ENCODE data around the gene RNF112.
A peak's percentile ranks its signal among the peaks of the same experiment; 100 is the strongest.

The RNF112 gene

GRCh38 chr17:19386974-19387920 is 23.8 kb upstream of the RNF112 start, which contains the start of gene MFAP4:
Gene MFAP4, minus strand, starts transcription at chr17:19387190. Its CDS starts 35 bp downstream, at chr17:19387155.
- no peak for TF ChIP-seq CTCF (IDR thresholded peaks at IDR 0.05; ENCODE audit: low read depth, low read length)
- peak; percentile 67 for DNase-seq
- Histone ChIP-seq H3K27me3 (no peaks in the 10 kb centered on the region), H3K4me3 (ENCODE audit: low read depth, low read length) (no peak within 1 kb of the TSS), H3K9me3 (no peaks in the 10 kb centered on the region), H3K36me3 (no peaks in the 10 kb centered on the region), H3K4me1 (no peaks in the 10 kb centered on the region)

GRCh38 chr17:19387921-19388521 is 23.0 kb upstream of the RNF112 start:
- no peaks in the 10 kb centered on the region for H3K36me3 ChIP-seq
- TF ChIP-seq CTCF (IDR thresholded peaks at IDR 0.05; ENCODE audit: low read depth, low read length) = no peak
- no peaks in the 10 kb centered on the region for H3K27me3 ChIP-seq
- no peaks in the 10 kb centered on the region for H3K9me3 ChIP-seq
- H3K4me1 ChIP-seq = no peaks in the 10 kb centered on the region
- no peak for DNase-seq
- no peak overlapping the region for H3K4me3 ChIP-seq (ENCODE audit: low read depth, low read length)

- no peak for DNase-seq
- no peaks in the 10 kb centered on the region for H3K27me3 ChIP-seq
- H3K4me3 ChIP-seq (ENCODE audit: low read depth, low read length) = no peak overlapping the region
- H3K9me3 ChIP-seq = no peaks in the 10 kb centered on the region
- no peaks in the 10 kb centered on the region for H3K4me1 ChIP-seq
- H3K36me3 ChIP-seq = no peaks in the 10 kb centered on the region
- TF ChIP-seq CTCF (IDR thresholded peaks at IDR 0.05; ENCODE audit: low read depth, low read length) = no peak
Observed at GRCh38 chr17:19388791-19389785, 21.9 kb upstream of the RNF112 start.

GRCh38 chr17:19390951-19391350 is 20.1 kb upstream of the RNF112 start:
- Histone ChIP-seq H3K27me3 (no peaks in the 10 kb centered on the region), H3K9me3 (no peaks in the 10 kb centered on the region), H3K36me3 (no peaks in the 10 kb centered on the region), H3K4me1 (no peaks in the 10 kb centered on the region), H3K4me3 (ENCODE audit: low read depth, low read length) (no peak overlapping the region)
- TF ChIP-seq CTCF (IDR thresholded peaks at IDR 0.05; ENCODE audit: low read depth, low read length) = no peak
- DNase-seq = no peak

- no peak for TF ChIP-seq CTCF (IDR thresholded peaks at IDR 0.05; ENCODE audit: low read depth, low read length)
- no peak overlapping the region for H3K4me3 ChIP-seq (ENCODE audit: low read depth, low read length)
- no peaks in the 10 kb centered on the region for H3K9me3 ChIP-seq
- DNase-seq = no peak
- H3K27me3 ChIP-seq = no peaks in the 10 kb centered on the region
- H3K36me3 ChIP-seq = no peaks in the 10 kb centered on the region
- H3K4me1 ChIP-seq = no peaks in the 10 kb centered on the region
Observed at GRCh38 chr17:19391432-19391831, 19.6 kb upstream of the RNF112 start.

Measured in BE2C (cell line).